Cardiac septum (tissue), 1 donor: ENCODE data around the gene MMP12. TPM values are rescaled to one million over a fixed set of nuclear protein-coding genes. Genes with fewer than 3 reads are reported as not detected.

Experiments used
- DNase-seq: peaks from one replicate; pipeline ENCODE4 v3.0.0-alpha.2; 2020; ENCODE audit warnings: low spot score
- intact Hi-C: fragments of 100-400 bp; cut with DNase I; formaldehyde crosslinking; loops from one replicate; pipeline ENCODE4 v1.14.0; 2022
- total RNA-seq: library from RNA; stranded (reverse); fragmentation: NEBNext Ultra II Directional; extraction: Animal tissue kit (Norgen Biotek cat#: 25700); gene quantifications from one replicate; pipeline ENCODE4 v1.2.1, GENCODE V29; 2021
- donor health status: DM: no; HTN: no; CAD: no.

MMP12 gene
- total RNA-seq, 1 donor from 2014 or later, result not detected

- DNase-seq, result no peak
- intact Hi-C loops, result no loop called here
Observed at GRCh38 chr11:102853055-102853454, 21.7 kb downstream of the MMP12 start.

- intact Hi-C loops, result no loop called here
- DNase-seq, result no peak
Observed at GRCh38 chr11:102850973-102851745, 23.6 kb downstream of the MMP12 start.

- no peak for DNase-seq
- intact Hi-C loops, result no loop called here
Observed at GRCh38 chr11:102849311-102849710, 25.5 kb downstream of the MMP12 start.

- no peak for DNase-seq
- intact Hi-C loops, result no loop called here
Observed at GRCh38 chr11:102846292-102846691, 28.5 kb downstream of the MMP12 start.

GRCh38 chr11:102843489-102843888, 31.3 kb downstream of the MMP12 start, which contains the start of gene MMP3:
Gene MMP3, minus strand, starts transcription at chr11:102843609. Its CDS starts 63 bp downstream, at chr11:102843546.
- DNase-seq, result no peak
- intact Hi-C loops, result no loop called here

GRCh38 chr11:102842930-102843329, 31.9 kb downstream of the MMP12 start:
- DNase-seq, result no peak
- intact Hi-C loops, result no loop called here

GRCh38 chr11:102840018-102840417, 34.8 kb downstream of the MMP12 start:
- intact Hi-C loops, result no loop called here
- DNase-seq, result no peak

GRCh38 chr11:102837646-102838045, 37.1 kb downstream of the MMP12 start:
- intact Hi-C loops, result no loop called here
- DNase-seq, result no peak

GRCh38 chr11:102837156-102837555, 37.6 kb downstream of the MMP12 start:
- intact Hi-C loops, result no loop called here
- DNase-seq, result no peak

GRCh38 chr11:102836290-102836875, 38.4 kb downstream of the MMP12 start:
- intact Hi-C loops, result no loop called here
- DNase-seq, result no peak

- intact Hi-C loops, result no loop called here
- DNase-seq, result no peak
Observed at GRCh38 chr11:102833731-102834130, 41.1 kb downstream of the MMP12 start.

GRCh38 chr11:102832612-102833011, 42.2 kb downstream of the MMP12 start:
- intact Hi-C loops, result no loop called here
- no peak for DNase-seq

- DNase-seq, result peak; percentile 74
- intact Hi-C loops, result no loop called here
Observed at GRCh38 chr11:102831489-102832440, 43.0 kb downstream of the MMP12 start.

- no peak for DNase-seq
- intact Hi-C loops, result no loop called here
Observed at GRCh38 chr11:102831128-102831488, 43.7 kb downstream of the MMP12 start.

- DNase-seq, result no peak
Observed at GRCh38 chr11:102830001-102830727, 44.6 kb downstream of the MMP12 start.

GRCh38 chr11:102829316-102830000, 45.3 kb downstream of the MMP12 start:
- DNase-seq, result no peak

More at GRCh38 chr11:102830001-102830727, 44.6 kb downstream of the MMP12 start:
- intact Hi-C loops, result no loop called here

GRCh38 chr11:102824556-102824955, 50.2 kb downstream of the MMP12 start:
- intact Hi-C loops, result no loop called here
- DNase-seq, result no peak

More at GRCh38 chr11:102829316-102830000, 45.3 kb downstream of the MMP12 start:
- intact Hi-C loops, result no loop called here

GRCh38 chr11:102819491-102819890, 55.3 kb downstream of the MMP12 start:
- no peak for DNase-seq
- intact Hi-C loops, result no loop called here

- no peak for DNase-seq
- intact Hi-C loops, result no loop called here
Observed at GRCh38 chr11:102813484-102813883, 61.3 kb downstream of the MMP12 start.
